ENCODE data around the gene ADPRS. TPM values are rescaled to one million over a fixed set of nuclear protein-coding genes. Genes with fewer than 3 reads are reported as not detected.

The ADPRS gene
- total RNA-seq, 4 donors from 2014 or later = 23.3 to 45.8 (median 40.8) TPM

DNA sequence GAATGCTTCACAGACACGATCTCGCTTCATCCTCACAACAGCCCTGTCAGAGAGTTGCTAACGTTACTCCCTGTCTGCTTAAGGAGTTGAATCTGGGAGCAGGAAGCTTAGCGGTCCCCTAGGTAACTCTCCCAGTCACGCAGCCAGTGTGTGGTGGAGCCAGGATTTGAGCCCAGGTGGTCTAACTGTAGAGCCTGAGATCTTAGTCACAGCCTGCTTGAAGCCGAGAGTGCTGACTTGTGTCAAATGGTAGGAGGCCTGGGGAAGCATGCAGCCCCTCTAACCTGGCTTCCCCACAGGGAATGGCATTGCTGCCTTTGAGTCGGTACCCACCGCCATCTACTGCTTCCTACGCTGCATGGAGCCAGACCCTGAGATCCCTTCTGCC is 4.1 kb downstream of the ADPRS start:
- H3K36me3 ChIP-seq = peaks cover 28 to 67% (median 60%) of the 10 kb centered on the region in 4 donors
- 86% methylated on average over 9 of the region's 9 CpGs for WGBS
- H3K4me1 ChIP-seq = peaks cover 19 to 68% (median 59%) of the 10 kb centered on the region in 4 donors
- no peaks in the 10 kb centered on the region for H3K9me3 ChIP-seq
- no peaks in the 10 kb centered on the region for H3K27me3 ChIP-seq
- TF ChIP-seq POLR2AphosphoS5 (IDR thresholded peaks at IDR 0.05) (no peak), EP300 (IDR thresholded peaks at IDR 0.05) (no peak)
- intact Hi-C loops (cut with DNase I) = no loop called here
- DNase-seq (ENCODE audit: extremely low spot score) = no peak
- H3K4me3 ChIP-seq = no peak overlapping the region
- H3K27ac ChIP-seq (replicated peaks in 1 of 4) = no peak overlapping the region

DNA sequence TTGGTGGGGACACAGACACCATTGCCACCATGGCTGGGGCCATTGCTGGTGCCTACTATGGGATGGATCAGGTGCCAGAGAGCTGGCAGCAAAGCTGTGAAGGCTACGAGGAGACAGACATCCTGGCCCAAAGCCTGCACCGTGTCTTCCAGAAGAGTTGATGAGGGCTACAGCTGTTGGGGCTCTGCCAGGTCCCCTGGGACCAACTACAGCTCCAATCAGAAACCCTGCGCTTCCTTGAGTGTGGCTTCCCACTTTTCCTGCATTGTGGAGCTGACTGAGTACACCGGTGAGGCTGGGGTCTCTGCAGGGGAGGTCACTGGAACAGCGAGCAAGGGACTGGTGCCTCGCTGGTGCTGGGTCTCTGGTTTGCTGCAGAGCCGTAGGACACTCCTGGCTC is 4.5 kb downstream of the ADPRS start:
- intact Hi-C loops (cut with DNase I) = no loop called here
- no peak for DNase-seq (ENCODE audit: extremely low spot score)
- TF ChIP-seq, protein P1, sequence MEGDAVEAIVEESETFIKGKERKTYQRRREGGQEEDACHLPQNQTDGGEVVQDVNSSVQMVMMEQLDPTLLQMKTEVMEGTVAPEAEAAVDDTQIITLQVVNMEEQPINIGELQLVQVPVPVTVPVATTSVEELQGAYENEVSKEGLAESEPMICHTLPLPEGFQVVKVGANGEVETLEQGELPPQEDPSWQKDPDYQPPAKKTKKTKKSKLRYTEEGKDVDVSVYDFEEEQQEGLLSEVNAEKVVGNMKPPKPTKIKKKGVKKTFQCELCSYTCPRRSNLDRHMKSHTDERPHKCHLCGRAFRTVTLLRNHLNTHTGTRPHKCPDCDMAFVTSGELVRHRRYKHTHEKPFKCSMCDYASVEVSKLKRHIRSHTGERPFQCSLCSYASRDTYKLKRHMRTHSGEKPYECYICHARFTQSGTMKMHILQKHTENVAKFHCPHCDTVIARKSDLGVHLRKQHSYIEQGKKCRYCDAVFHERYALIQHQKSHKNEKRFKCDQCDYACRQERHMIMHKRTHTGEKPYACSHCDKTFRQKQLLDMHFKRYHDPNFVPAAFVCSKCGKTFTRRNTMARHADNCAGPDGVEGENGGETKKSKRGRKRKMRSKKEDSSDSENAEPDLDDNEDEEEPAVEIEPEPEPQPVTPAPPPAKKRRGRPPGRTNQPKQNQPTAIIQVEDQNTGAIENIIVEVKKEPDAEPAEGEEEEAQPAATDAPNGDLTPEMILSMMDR (IDR thresholded peaks at IDR 0.05) = no peak
- TF ChIP-seq POLR2A (IDR thresholded peaks at IDR 0.05; ENCODE audit: low read depth) (no peak), EP300 (IDR thresholded peaks at IDR 0.05) (no peak), POLR2AphosphoS5 (IDR thresholded peaks at IDR 0.05) (no peak)
- Histone ChIP-seq H3K4me3 (no peak overlapping the region), H3K27ac (replicated peaks in 1 of 4) (no peak overlapping the region), H3K27me3 (no peaks in the 10 kb centered on the region), H3K4me1 (peaks cover 17 to 66% (median 56%) of the 10 kb centered on the region in 4 donors), H3K36me3 (peaks cover 28 to 69% (median 60%) of the 10 kb centered on the region in 4 donors), H3K9me3 (no peaks in the 10 kb centered on the region)
- WGBS = 100% methylated on average over 1 of the region's 7 CpGs

DNA sequence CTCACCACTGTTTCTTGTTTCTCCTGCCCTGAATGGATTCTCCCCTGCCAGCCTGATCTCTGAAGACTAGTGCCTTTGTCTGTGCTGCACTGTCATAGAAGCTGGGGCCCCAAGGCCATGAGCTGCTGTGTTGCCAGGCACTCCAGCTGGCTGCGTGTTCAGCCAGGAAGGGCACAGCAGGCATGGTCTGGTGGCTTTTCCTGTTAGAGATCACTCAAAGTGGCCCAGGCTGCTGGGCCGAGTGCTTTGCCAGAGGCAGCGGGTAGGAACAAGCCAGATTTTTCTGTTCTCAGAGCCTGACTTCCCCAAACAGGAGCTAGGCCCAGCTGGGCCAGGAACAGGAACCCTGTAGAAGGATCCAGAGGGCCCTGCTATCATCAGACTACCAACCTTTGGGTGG is 5.2 kb downstream of the ADPRS start:
- H3K27me3 ChIP-seq = no peaks in the 10 kb centered on the region
- no peak for DNase-seq (ENCODE audit: extremely low spot score)
- no peak overlapping the region for H3K4me3 ChIP-seq
- peaks cover 15 to 62% (median 52%) of the 10 kb centered on the region in 4 donors for H3K4me1 ChIP-seq
- H3K36me3 ChIP-seq = peaks cover 28 to 69% (median 60%) of the 10 kb centered on the region in 4 donors
- H3K9me3 ChIP-seq = no peaks in the 10 kb centered on the region
- peak overlapping the region in 2 of 4 donors; percentile 33 to 40 for H3K27ac ChIP-seq (replicated peaks in 1 of 4)
- TF ChIP-seq POLR2AphosphoS5 (IDR thresholded peaks at IDR 0.05) (no peak), EP300 (IDR thresholded peaks at IDR 0.05) (no peak), POLR2A (IDR thresholded peaks at IDR 0.05; ENCODE audit: low read depth) (no peak)
- TF ChIP-seq, protein P1 (IDR thresholded peaks at IDR 0.05) = no peak
- 74% methylated on average over 2 of the region's 3 CpGs for WGBS
- intact Hi-C loops (cut with DNase I) = no loop called here

DNA sequence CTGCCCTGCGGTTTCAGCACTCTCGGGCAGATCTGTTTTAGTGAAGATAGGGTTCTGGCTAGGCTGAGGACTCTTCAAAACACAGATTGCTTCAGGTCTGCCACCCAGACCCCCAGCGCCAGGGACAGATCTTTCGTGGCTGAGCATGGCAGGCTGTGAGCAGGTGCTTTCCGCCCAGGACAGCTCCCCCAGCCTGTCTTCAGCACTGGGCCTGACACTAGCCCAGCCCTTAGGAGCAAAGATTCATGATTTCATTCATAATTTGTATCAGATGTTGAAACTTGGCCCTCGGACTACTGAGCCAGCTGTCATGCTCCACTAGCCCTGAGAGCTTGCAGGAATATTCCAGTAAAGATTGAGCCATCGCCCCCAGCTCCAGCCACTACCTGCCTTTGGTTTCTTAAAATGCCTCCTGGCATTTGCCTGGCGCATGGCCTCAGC is 5.9 kb downstream of the ADPRS start:
- no peaks in the 10 kb centered on the region for H3K27me3 ChIP-seq
- WGBS = 72% methylated on average over 7 of the region's 8 CpGs
- no peak overlapping the region for H3K4me3 ChIP-seq
- peaks cover 11 to 64% (median 50%) of the 10 kb centered on the region in 4 donors for H3K4me1 ChIP-seq
- H3K9me3 ChIP-seq = no peaks in the 10 kb centered on the region
- peaks cover 28 to 69% (median 60%) of the 10 kb centered on the region in 4 donors for H3K36me3 ChIP-seq
- H3K27ac ChIP-seq (replicated peaks in 1 of 4) = peak overlapping the region in 1 of 4 donors; percentile 40
- intact Hi-C loops (cut with DNase I) = loop anchor here (5.0 kb wide), 2 partner anchors 93 to 193 kb away; no protein-coding TSS in a partner anchor
- no peak for DNase-seq (ENCODE audit: extremely low spot score)
- TF ChIP-seq, protein P1 (IDR thresholded peaks at IDR 0.05) = no peak
- no peak for TF ChIP-seq POLR2AphosphoS5 (IDR thresholded peaks at IDR 0.05)
- no peak for TF ChIP-seq POLR2A (IDR thresholded peaks at IDR 0.05; ENCODE audit: low read depth)
- TF ChIP-seq EP300 (IDR thresholded peaks at IDR 0.05) = no peak

DNA sequence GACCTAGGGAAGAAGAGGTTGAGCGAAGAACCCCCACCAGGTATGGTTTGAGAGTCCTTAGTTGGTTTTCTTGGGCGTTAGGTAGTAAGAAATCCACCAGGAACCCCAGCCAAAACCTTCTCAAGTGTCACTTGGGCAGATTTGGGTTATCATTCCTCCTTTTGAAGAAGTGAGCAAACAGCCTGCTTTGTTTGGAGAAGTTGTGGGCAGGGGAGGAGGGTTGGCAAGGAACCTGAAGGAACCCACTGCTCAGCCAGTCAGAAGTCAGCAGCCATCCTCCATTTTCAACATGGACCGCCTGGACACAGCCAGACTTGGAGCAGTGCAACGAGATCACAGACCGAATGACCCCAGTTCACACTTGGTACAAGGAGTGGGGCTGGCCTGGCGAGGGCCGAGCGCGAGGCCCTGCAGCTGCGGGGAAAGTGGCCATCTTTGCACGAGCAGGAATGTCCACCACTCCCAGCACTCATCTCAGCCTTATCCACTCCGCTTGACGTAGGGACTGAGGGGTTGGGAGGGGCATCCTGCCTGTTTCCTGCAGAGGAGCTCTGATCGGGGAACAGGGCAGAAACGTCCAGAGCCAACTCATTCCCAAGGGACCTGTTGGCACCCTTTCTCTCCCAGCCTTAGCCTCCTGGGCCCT is 7.2 kb downstream of the ADPRS start:
- no peaks in the 10 kb centered on the region for H3K9me3 ChIP-seq
- WGBS = 66% methylated on average over 7 of the region's 15 CpGs
- H3K27me3 ChIP-seq = no peaks in the 10 kb centered on the region
- H3K36me3 ChIP-seq = peaks cover 28 to 67% (median 54%) of the 10 kb centered on the region in 4 donors
- TF ChIP-seq POLR2AphosphoS5 (IDR thresholded peaks at IDR 0.05) = no peak
- TF ChIP-seq, protein P1 (IDR thresholded peaks at IDR 0.05) = no peak
- H3K4me3 ChIP-seq = no peak overlapping the region
- H3K27ac ChIP-seq (replicated peaks in 1 of 4) = peak overlapping the region in 1 of 4 donors; percentile 3
- peaks cover 7 to 61% (median 45%) of the 10 kb centered on the region in 4 donors for H3K4me1 ChIP-seq
- intact Hi-C loops (cut with DNase I) = loop anchor here (5.0 kb wide), 2 partner anchors 91 to 191 kb away; no protein-coding TSS in a partner anchor
- no peak for DNase-seq (ENCODE audit: extremely low spot score)
